Testis (tissue), 2 donors: ENCODE results near the gene KIAA0232.

Experiments used
- POLR2A ChIP-seq: fragments of 450-650 bp; IDR thresholded peaks from one replicate; pipeline ENCODE4 v1.6.1; 2017; ENCODE audit warnings: antibody characterized with exemption, mild to moderate bottlenecking, moderate library complexity
- TF ChIP-seq, protein P1 (sequence below), 3 experiments: fragments of 450-650 bp in 2 of 3; fragments of 200-600 bp in 1 of 3; sonication (generic) in 1 of 3; IDR thresholded peaks; one replicate each; pipeline ENCODE4 v1.5.1; 2016 to 2019; ENCODE audit warnings: antibody characterized with exemption in 3 of 3, mild to moderate bottlenecking in 2 of 3, moderate library complexity in 1 of 3

DNA sequence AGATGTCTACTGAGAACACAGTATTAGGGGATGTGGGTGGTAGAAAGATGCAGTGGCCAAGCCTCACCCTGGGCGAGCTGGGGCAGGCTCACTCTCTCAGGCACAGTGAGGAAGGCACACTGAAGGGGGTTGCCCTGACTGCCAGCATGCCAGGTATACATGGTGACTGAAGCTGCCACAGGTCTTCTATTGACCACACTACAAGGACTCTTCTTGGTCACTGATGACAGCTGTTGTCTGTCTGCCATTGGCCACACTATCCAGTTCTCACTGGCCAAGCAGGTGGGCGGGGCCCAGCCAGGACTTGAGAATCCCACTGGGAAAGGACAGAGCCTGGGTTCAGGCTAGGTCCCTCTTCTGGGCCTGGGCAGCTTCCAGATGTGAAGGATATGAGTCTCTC is 87.4 kb downstream of the KIAA0232 start:
- TF ChIP-seq, protein P1, sequence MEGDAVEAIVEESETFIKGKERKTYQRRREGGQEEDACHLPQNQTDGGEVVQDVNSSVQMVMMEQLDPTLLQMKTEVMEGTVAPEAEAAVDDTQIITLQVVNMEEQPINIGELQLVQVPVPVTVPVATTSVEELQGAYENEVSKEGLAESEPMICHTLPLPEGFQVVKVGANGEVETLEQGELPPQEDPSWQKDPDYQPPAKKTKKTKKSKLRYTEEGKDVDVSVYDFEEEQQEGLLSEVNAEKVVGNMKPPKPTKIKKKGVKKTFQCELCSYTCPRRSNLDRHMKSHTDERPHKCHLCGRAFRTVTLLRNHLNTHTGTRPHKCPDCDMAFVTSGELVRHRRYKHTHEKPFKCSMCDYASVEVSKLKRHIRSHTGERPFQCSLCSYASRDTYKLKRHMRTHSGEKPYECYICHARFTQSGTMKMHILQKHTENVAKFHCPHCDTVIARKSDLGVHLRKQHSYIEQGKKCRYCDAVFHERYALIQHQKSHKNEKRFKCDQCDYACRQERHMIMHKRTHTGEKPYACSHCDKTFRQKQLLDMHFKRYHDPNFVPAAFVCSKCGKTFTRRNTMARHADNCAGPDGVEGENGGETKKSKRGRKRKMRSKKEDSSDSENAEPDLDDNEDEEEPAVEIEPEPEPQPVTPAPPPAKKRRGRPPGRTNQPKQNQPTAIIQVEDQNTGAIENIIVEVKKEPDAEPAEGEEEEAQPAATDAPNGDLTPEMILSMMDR (IDR thresholded peaks at IDR 0.05): no peak
- TF ChIP-seq POLR2A: no peak
